GM23338 (cell line): ENCODE data around the gene METRN. TPM values are rescaled to one million over a fixed set of nuclear protein-coding genes. Genes with fewer than 3 reads are reported as not detected.

Source experiments
- ATAC-seq: fragments of 200-7000 bp; cut with Tn5 transposase; 3 replicates; pipeline ENCODE4 v1.9.1; 2020
- DNase-seq: peaks from one replicate; pipeline ENCODE4 v3.0.0-alpha.2; 2015; ENCODE audit warnings: low spot score
- H2AFZ ChIP-seq: fragments of 200-600 bp; sonication (generic); 2 replicates; pipeline ENCODE4 v1.8.0; 2016; ENCODE audit warnings: antibody characterized with exemption, mild to moderate bottlenecking, moderate library complexity
- H3F3A ChIP-seq: fragments of 200-600 bp; sonication (generic); replicated peaks from 2 replicates; pipeline ENCODE4 v1.8.0; 2017; ENCODE audit warnings: antibody characterized with exemption, mixed run types, low read depth
- H3K27ac ChIP-seq: fragments of 200-600 bp; sonication (generic); 2 replicates; pipeline ENCODE4 v1.6.1; 2016; ENCODE audit warnings: low read depth
- H3K27me3 ChIP-seq: fragments of 200-600 bp; sonication (generic); 2 replicates; pipeline ENCODE4 v1.8.0; 2016; ENCODE audit warnings: mild to moderate bottlenecking, mixed run types, moderate library complexity; ENCODE audit not compliant: insufficient read depth
- H3K36me3 ChIP-seq: fragments of 200-600 bp; sonication (generic); 2 replicates; pipeline ENCODE4 v1.8.0; 2016; ENCODE audit warnings: mild to moderate bottlenecking; ENCODE audit not compliant: insufficient read depth
- H3K4me1 ChIP-seq: fragments of 200-600 bp; sonication (generic); 2 replicates; pipeline ENCODE4 v1.8.0; 2016; ENCODE audit warnings: mild to moderate bottlenecking, moderate library complexity; ENCODE audit not compliant: insufficient read depth
- H3K4me2 ChIP-seq: fragments of 200-600 bp; sonication (generic); 2 replicates; pipeline ENCODE4 v1.7.1; 2017; ENCODE audit warnings: mixed run types
- H3K4me3 ChIP-seq: fragments of 200-600 bp; sonication (generic); 2 replicates; pipeline ENCODE4 v1.6.1; 2016; ENCODE audit warnings: mixed run types
- H3K79me2 ChIP-seq: fragments of 200-600 bp; sonication (generic); replicated peaks from 2 replicates; pipeline ENCODE4 v1.8.0; 2017; ENCODE audit warnings: mild to moderate bottlenecking; ENCODE audit not compliant: insufficient read depth
- H3K9me2 ChIP-seq: fragments of 200-600 bp; sonication (generic); 2 replicates; pipeline ENCODE4 v1.8.0; 2017; ENCODE audit not compliant: insufficient read depth
- H4K20me1 ChIP-seq: fragments of 200-600 bp; sonication (generic); replicated peaks from 2 replicates; pipeline ENCODE4 v1.8.0; 2017; ENCODE audit warnings: mild to moderate bottlenecking; ENCODE audit not compliant: insufficient read depth
- H3K27ac Mint-ChIP-seq: 2 replicates; pipeline ENCODE4 v1.8.0; 2020; ENCODE audit warnings: inconsistent platforms, mild to moderate bottlenecking, moderate library complexity, mixed read lengths
- H3K27me3 Mint-ChIP-seq: 3 replicates; pipeline ENCODE4 v1.8.0; 2022; ENCODE audit warnings: low read depth, mild to moderate bottlenecking, moderate library complexity, mixed read lengths, inconsistent platforms; ENCODE audit not compliant: insufficient read depth, poor library complexity
- H3K36me3 Mint-ChIP-seq: 3 replicates; pipeline ENCODE4 v1.8.0; 2021; ENCODE audit warnings: low read depth, mild to moderate bottlenecking, inconsistent platforms, moderate library complexity, mixed read lengths
- H3K4me1 Mint-ChIP-seq: 3 replicates; pipeline ENCODE4 v1.8.0; 2020; ENCODE audit warnings: mild to moderate bottlenecking, inconsistent platforms, mixed read lengths
- H3K4me3 Mint-ChIP-seq: 3 replicates; pipeline ENCODE4 v1.8.0; 2021; ENCODE audit warnings: moderate library complexity, mild to moderate bottlenecking, inconsistent platforms, mixed read lengths
- H3K9me3 Mint-ChIP-seq: 3 replicates; pipeline ENCODE4 v1.8.0; 2020; ENCODE audit warnings: moderate library complexity, mild to moderate bottlenecking, inconsistent platforms, mixed read lengths
- CREB1 ChIP-seq: fragments of 250-450 bp; sonication (Bioruptor Pico); IDR thresholded peaks from 2 replicates; pipeline ENCODE4 v1.5.0; 2020; ENCODE audit warnings: low read depth, mild to moderate bottlenecking, moderate library complexity
- CTCF ChIP-seq, 2 experiments: fragments of 200-600 bp in 1 of 2; sonication (generic) in 1 of 2; conservative IDR thresholded peaks; 2 replicates each; pipeline versions ENCODE4 v1.5.1 to v1.6.1; 2016 to 2017; ENCODE audit warnings: antibody characterized with exemption in 2 of 2, low read depth in 2 of 2, mild to moderate bottlenecking in 2 of 2, moderate library complexity in 1 of 2
- ETS1 ChIP-seq: IDR thresholded peaks from 2 replicates; pipeline ENCODE4 v1.6.1; 2016; ENCODE audit warnings: antibody characterized with exemption
- EZH2 ChIP-seq: fragments of 200-600 bp; sonication (generic); IDR thresholded peaks from one replicate; pipeline ENCODE4 v1.8.0; 2017; ENCODE audit warnings: antibody characterized with exemption, mild to moderate bottlenecking, low read depth; ENCODE audit not compliant: unreplicated experiment
- EZH2phosphoT487 ChIP-seq: fragments of 200-600 bp; sonication (generic); IDR thresholded peaks from one replicate; pipeline ENCODE4 v1.8.1; 2018; ENCODE audit warnings: antibody characterized with exemption; ENCODE audit not compliant: unreplicated experiment
- JUNB ChIP-seq: IDR thresholded peaks from one replicate; pipeline ENCODE4 v1.6.1; 2016; ENCODE audit warnings: antibody characterized with exemption; ENCODE audit not compliant: unreplicated experiment
- NANOG ChIP-seq: IDR thresholded peaks from 2 replicates; pipeline ENCODE4 v1.6.1; 2016; ENCODE audit warnings: antibody characterized with exemption, borderline replicate concordance
- REST ChIP-seq: IDR thresholded peaks from one replicate; pipeline ENCODE4 v1.6.1; 2018; ENCODE audit warnings: antibody characterized with exemption; ENCODE audit not compliant: unreplicated experiment
- ZNF331 ChIP-seq: fragments of 250-450 bp; sonication (Bioruptor Pico); IDR thresholded peaks from 2 replicates; pipeline ENCODE4 v1.5.0; 2020; ENCODE audit warnings: low read depth, mild to moderate bottlenecking, moderate library complexity
- polyA plus RNA-seq: library from polyadenylated mRNA; unstranded; fragments of >200 nt; fragmentation: Nextera tagmentation; extraction: Ambion mirVana; gene quantifications from 2 replicates; pipeline ENCODE4 v1.2.1, GENCODE V29; 2016
- total RNA-seq: library from RNA; depleted of rRNA; stranded (reverse); fragments of >200 nt; shearing (Covaris generic); gene quantifications from 2 replicates; pipeline ENCODE4 v1.2.3, GENCODE V29; 2014

The METRN gene
- total and polyA plus RNA-seq, 2 experiments from 2014 or later, result 18.7 to 33.0 TPM

GRCh38 chr16:711084-711483 lies 3.8 kb upstream of the METRN start:
- Histone ChIP-seq H3K4me3 (no peak overlapping the region), H2AFZ (no peak overlapping the region), H3K27ac (no peak overlapping the region), H3K4me1 (peaks cover under 1% of the 10 kb centered on the region; the same call in 1 of the 2 replicates), H3F3A (0 out of 2 replicates have a peak, but pooled peaks cover 6% of the 10 kb centered on the region), H3K9me2 (no peaks in the 10 kb centered on the region), H3K36me3 (no peaks in the 10 kb centered on the region), H3K27me3 (peaks cover 71% of the 10 kb centered on the region), H4K20me1 (no peaks in the 10 kb centered on the region), H3K79me2 (no peaks in the 10 kb centered on the region), H3K4me2 (no peak overlapping the region)
- TF ChIP-seq EZH2phosphoT487 (no peak), NANOG (no peak), CREB1 (CRISPR knock-in tag) (no peak), EZH2 (no peak), CTCF (conservative IDR thresholded peaks at IDR 0.05; ENCODE audit: low read depth in 2 of 2) (no peak), REST (no peak), ETS1 (no peak), JUNB (no peak), ZNF331 (CRISPR knock-in tag) (no peak)
- Mint-ChIP-seq H3K4me3 (no peak overlapping the region), H3K36me3 (no peaks in the 10 kb centered on the region), H3K4me1 (no peaks in the 10 kb centered on the region; the same call in 2 of the 3 replicates), H3K27me3 (peaks cover 59% of the 10 kb centered on the region), H3K9me3 (peaks cover 4% of the 10 kb centered on the region; the same call in 1 of the 3 replicates), H3K27ac (no peak overlapping the region)
- no peak for ATAC-seq
- DNase-seq, result no peak
